Calu3 (cell line): ENCODE data around the gene ZNF579. TPM values are rescaled to one million over a fixed set of nuclear protein-coding genes. Genes with fewer than 3 reads are reported as not detected.

Experiments
- BruUV-seq: library from RNA; stranded (reverse); fragments of 400-500 nt; replicated peaks from 2 replicates; lab custom pipeline; 2021; lab: Mats Ljungman, UMichigan
- CTCF ChIA-PET: fragments of 300-600 bp; sonication (Branson Sonifier 250); formaldehyde crosslinking; loops from one replicate; lab custom pipeline; 2022; ENCODE audit warnings: antibody characterized with exemption; lab: Charles Lee
- DNase-seq: peaks from one replicate; pipeline ENCODE4 v3.0.0; 2022
- H3K27ac Mint-ChIP-seq: one replicate; pipeline ENCODE4 v1.8.0; 2022; ENCODE audit warnings: mixed read lengths; ENCODE audit not compliant: unreplicated experiment
- H3K27me3 Mint-ChIP-seq: one replicate; pipeline ENCODE4 v1.8.0; 2022; ENCODE audit warnings: mixed read lengths; ENCODE audit not compliant: unreplicated experiment
- H3K36me3 Mint-ChIP-seq: one replicate; pipeline ENCODE4 v1.8.0; 2022; ENCODE audit warnings: mild to moderate bottlenecking, moderate library complexity, mixed read lengths; ENCODE audit not compliant: insufficient read depth, unreplicated experiment
- H3K4me1 Mint-ChIP-seq: one replicate; pipeline ENCODE4 v1.8.0; 2022; ENCODE audit warnings: mild to moderate bottlenecking, low read depth, mixed read lengths; ENCODE audit not compliant: unreplicated experiment
- H3K4me3 Mint-ChIP-seq: one replicate; pipeline ENCODE4 v1.8.0; 2022; ENCODE audit warnings: mild to moderate bottlenecking, low read depth, moderate library complexity, mixed read lengths; ENCODE audit not compliant: unreplicated experiment
- H3K9me3 Mint-ChIP-seq: one replicate; pipeline ENCODE4 v1.8.0; 2022; ENCODE audit warnings: low read depth, mixed read lengths; ENCODE audit not compliant: unreplicated experiment
- CTCF ChIP-seq: fragments of 200-600 bp; IDR thresholded peaks from one replicate; pipeline ENCODE4 v1.8.0; 2022; ENCODE audit warnings: antibody characterized with exemption; ENCODE audit not compliant: unreplicated experiment
- intact Hi-C: fragments of 100-400 bp; cut with micrococcal nuclease; formaldehyde crosslinking; loops from one replicate; pipeline ENCODE4 v1.10.0; 2022; ENCODE audit not compliant: unreplicated experiment
- total RNA-seq: library from RNA; stranded (reverse); gene quantifications from 2 replicates; pipeline ENCODE4 v1.2.3, GENCODE V29; 2022

The ZNF579 gene
- total RNA-seq, 1 experiment from 2014 or later: 29.8 TPM

- peak; percentile 85 for TF ChIP-seq CTCF
Observed at GRCh38 chr19:55605637-55606470, 25.2 kb upstream of the ZNF579 start, which contains the start of gene ZNF865. Gene ZNF865, plus strand, starts transcription at chr19:55605647. Its CDS starts 7,972 bp downstream, at chr19:55613619.

GRCh38 chr19:55605207-55605636 is 24.6 kb upstream of the ZNF579 start:
- DNase-seq: peak; percentile 99
- no peaks in the 10 kb centered on the region for H3K9me3 Mint-ChIP-seq
- H3K27me3 Mint-ChIP-seq: no peaks in the 10 kb centered on the region
- peaks cover 34% of the 10 kb centered on the region for H3K4me1 Mint-ChIP-seq
- H3K36me3 Mint-ChIP-seq: peaks cover 64% of the 10 kb centered on the region
- peak overlapping the region; percentile 70 for H3K27ac Mint-ChIP-seq
- intact Hi-C loops: no loop called here
- peak overlapping the region; percentile 86 for H3K4me3 Mint-ChIP-seq
- no TSS peak for BruUV-seq
- CTCF ChIA-PET: interaction anchor here (0.6 to 1.8 kb wide), 8 partner anchors 18 to 1725 kb away, joined by 3 to 15 read pairs (median 4); partner anchors contain the start of gene PTPRH
- TF ChIP-seq CTCF: no peak

More at GRCh38 chr19:55605637-55606470, 25.2 kb upstream of the ZNF579 start, which contains the start of gene ZNF865:
- intact Hi-C loops: loop anchor here (1.0 to 2.0 kb wide), 2 partner anchors 57 to 90 kb away; no protein-coding TSS in a partner anchor
- Mint-ChIP-seq H3K27me3 (no peaks in the 10 kb centered on the region), H3K4me3 (peak within 1 kb of the TSS; percentile 86), H3K9me3 (no peaks in the 10 kb centered on the region), H3K4me1 (peaks cover 34% of the 10 kb centered on the region), H3K27ac (peak within 1 kb of the TSS; percentile 84), H3K36me3 (peaks cover 57% of the 10 kb centered on the region)
- no TSS peak for BruUV-seq
- CTCF ChIA-PET: interaction anchor here (0.5 to 2.0 kb wide), 18 partner anchors 12 to 460 kb away, joined by 3 to 15 read pairs (median 4); partner anchors contain the start of genes NAT14, PTPRH and ZNF784
- peak; percentile 82 for DNase-seq

- CTCF ChIA-PET: interaction anchor here (0.8 to 1.6 kb wide), 3 partner anchors 9 to 394 kb away, joined by 3 to 5 read pairs (median 5); partner anchors contain the start of genes PTPRH and ZNF784
- intact Hi-C loops: no loop called here
- H3K36me3 Mint-ChIP-seq: peaks cover 79% of the 10 kb centered on the region
Observed at GRCh38 chr19:55603581-55604292, 23.1 kb upstream of the ZNF579 start.

More at GRCh38 chr19:55603581-55604292, 23.1 kb upstream of the ZNF579 start:
- Mint-ChIP-seq H3K9me3 (no peaks in the 10 kb centered on the region), H3K4me1 (peaks cover 37% of the 10 kb centered on the region), H3K4me3 (peak overlapping the region; percentile 86), H3K27ac (peak overlapping the region; percentile 41), H3K27me3 (no peaks in the 10 kb centered on the region)
- no peak for TF ChIP-seq CTCF
- no TSS peak for BruUV-seq
- DNase-seq: no peak
